Neural progenitor cell (in vitro differentiated cells): ENCODE measurements around the gene GPR107.

Source experiments
- EZH2 ChIP-seq: fragments of 200-600 bp; sonication (generic); IDR thresholded peaks from 2 replicates; pipeline ENCODE4 v1.6.1; 2017; ENCODE audit warnings: antibody characterized with exemption, mild to moderate bottlenecking, moderate library complexity
- TF ChIP-seq, protein P1 (sequence below): fragments of 200-600 bp; sonication (generic); IDR thresholded peaks from 2 replicates; pipeline ENCODE4 v1.5.1; 2017; ENCODE audit warnings: antibody characterized with exemption, mild to moderate bottlenecking

DNA sequence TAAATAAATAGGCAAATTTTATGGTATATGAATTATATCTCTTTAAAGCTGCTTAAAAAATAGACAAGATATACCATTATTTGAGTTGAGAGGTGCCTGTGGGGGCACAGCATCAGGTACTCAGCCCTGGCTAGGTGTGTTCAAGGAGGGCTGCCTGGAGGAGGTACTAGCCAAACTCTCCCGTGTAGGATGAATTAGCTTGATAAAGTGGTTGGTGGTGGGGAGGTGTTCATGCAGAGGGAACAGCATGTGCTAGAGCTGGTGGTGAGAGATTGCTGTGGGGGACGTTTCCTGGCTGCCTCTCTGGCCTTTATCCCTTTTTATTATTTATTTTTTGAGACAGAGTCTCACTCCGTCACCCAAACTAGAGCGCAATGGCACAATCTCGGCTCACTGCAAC is 95.3 kb downstream of the GPR107 start:
- TF ChIP-seq, protein P1, sequence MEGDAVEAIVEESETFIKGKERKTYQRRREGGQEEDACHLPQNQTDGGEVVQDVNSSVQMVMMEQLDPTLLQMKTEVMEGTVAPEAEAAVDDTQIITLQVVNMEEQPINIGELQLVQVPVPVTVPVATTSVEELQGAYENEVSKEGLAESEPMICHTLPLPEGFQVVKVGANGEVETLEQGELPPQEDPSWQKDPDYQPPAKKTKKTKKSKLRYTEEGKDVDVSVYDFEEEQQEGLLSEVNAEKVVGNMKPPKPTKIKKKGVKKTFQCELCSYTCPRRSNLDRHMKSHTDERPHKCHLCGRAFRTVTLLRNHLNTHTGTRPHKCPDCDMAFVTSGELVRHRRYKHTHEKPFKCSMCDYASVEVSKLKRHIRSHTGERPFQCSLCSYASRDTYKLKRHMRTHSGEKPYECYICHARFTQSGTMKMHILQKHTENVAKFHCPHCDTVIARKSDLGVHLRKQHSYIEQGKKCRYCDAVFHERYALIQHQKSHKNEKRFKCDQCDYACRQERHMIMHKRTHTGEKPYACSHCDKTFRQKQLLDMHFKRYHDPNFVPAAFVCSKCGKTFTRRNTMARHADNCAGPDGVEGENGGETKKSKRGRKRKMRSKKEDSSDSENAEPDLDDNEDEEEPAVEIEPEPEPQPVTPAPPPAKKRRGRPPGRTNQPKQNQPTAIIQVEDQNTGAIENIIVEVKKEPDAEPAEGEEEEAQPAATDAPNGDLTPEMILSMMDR = no peak
- no peak for TF ChIP-seq EZH2
